Testis (tissue), 2 donors: ENCODE results near the gene SLC7A6OS.

Experiments
- CTCF ChIP-seq, 3 experiments: fragments of 450-650 bp in 2 of 3; fragments of 200-600 bp in 1 of 3; sonication (generic) in 1 of 3; IDR thresholded peaks; one replicate each; pipeline ENCODE4 v1.5.1; 2016 to 2019; ENCODE audit warnings: antibody characterized with exemption in 3 of 3, mild to moderate bottlenecking in 2 of 3, moderate library complexity in 1 of 3
- POLR2A ChIP-seq: fragments of 450-650 bp; IDR thresholded peaks from one replicate; pipeline ENCODE4 v1.6.1; 2017; ENCODE audit warnings: antibody characterized with exemption, mild to moderate bottlenecking, moderate library complexity

- TF ChIP-seq CTCF (IDR thresholded peaks at IDR 0.05) (no peak), POLR2A (no peak)
Measured at GRCh38 chr16:68259007-68259825, 51.5 kb downstream of the SLC7A6OS start.
